ENCODE results near the gene SDK2.

The SDK2 gene

GRCh38 chr17:73284906-73285602, 359.2 kb downstream of the SDK2 start:
- DNase-seq (ENCODE audit: low read depth in 3 of 3) = no peak

Data from stimulated activated CD4-positive, alpha-beta T cell treated with anti-CD3 and anti-CD28 coated beads, TNF-alpha, amount 100 ng/mL, for 4 hours (primary cell).